ENCODE measurements around the gene MCU. TPM values are rescaled to one million over a fixed set of nuclear protein-coding genes. Genes with fewer than 3 reads are reported as not detected.
A peak's percentile ranks its signal among the peaks of the same experiment; 100 is the strongest.

Gene MCU
- total and polyA plus RNA-seq, 2 donors (not counting 1 experiment from before 2014, with no cell fraction given) = 11.7 to 21.1 TPM

DNA sequence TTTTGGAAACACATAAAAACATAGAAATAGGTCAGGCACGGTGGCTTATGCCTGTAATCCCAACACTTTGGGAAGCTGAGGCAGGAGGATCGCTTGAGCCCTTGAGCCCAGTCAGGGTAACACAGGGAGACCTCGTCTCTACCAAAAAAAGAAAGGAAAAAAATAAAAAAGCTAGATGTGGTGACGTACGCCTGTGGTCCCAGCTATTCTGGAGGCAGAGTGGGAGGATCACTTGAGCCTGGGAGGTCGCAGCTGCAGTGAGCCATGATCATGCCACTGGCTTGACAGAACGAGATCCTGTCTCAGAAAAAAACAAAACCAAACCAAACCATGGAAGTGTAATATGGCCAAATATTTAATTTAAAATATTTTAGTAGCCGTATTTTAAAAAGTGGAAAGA is 55.6 kb downstream of the MCU start:
- Histone ChIP-seq H3K27me3 (replicated peaks in 1 of 4; ENCODE audit: control extremely low read depth in 1 of 4, control insufficient read depth in 3 of 4, insufficient read depth in 4 of 4, low read length in 3 of 4) (no peaks in the 10 kb centered on the region), H3K9ac (ENCODE audit: low read length) (no peak overlapping the region), H3K36me3 (replicated peaks in 1 of 2; ENCODE audit: control extremely low read depth in 1 of 2, control insufficient read depth in 1 of 2, extremely low read depth in 1 of 2, insufficient read depth in 2 of 2, low read length in 1 of 2) (no peaks in the 10 kb centered on the region), H4K20me1 (ENCODE audit: control insufficient read depth, insufficient read depth, low read length, poor library complexity, severe bottlenecking) (no peaks in the 10 kb centered on the region), H3K27ac (ENCODE audit: low read length in 2 of 2) (no peak overlapping the region), H3K4me3 (ENCODE audit: control extremely low read depth in 1 of 5, extremely low read depth in 1 of 5, insufficient read depth in 1 of 5, low read depth in 2 of 5, low read length in 4 of 5) (no peak overlapping the region), H2AFZ (ENCODE audit: insufficient read depth, low read depth, low read length, poor library complexity, severe bottlenecking) (no peak overlapping the region), H3K4me2 (replicated peaks; ENCODE audit: low read depth, low read length, poor library complexity, severe bottlenecking) (no peak overlapping the region), H3K9me3 (ENCODE audit: control extremely low read depth in 1 of 3, control insufficient read depth in 2 of 3, insufficient read depth in 1 of 3, low read length in 2 of 3) (no peaks in the 10 kb centered on the region), H3K4me1 (ENCODE audit: control insufficient read depth in 2 of 2, insufficient read depth in 2 of 2, low read length in 2 of 2) (no peaks in the 10 kb centered on the region), H3K79me2 (ENCODE audit: control insufficient read depth, insufficient read depth, low read length) (peaks cover 5% of the 10 kb centered on the region)
- no peak for ATAC-seq (ENCODE audit: low read depth)
- no peaks in the 10 kb centered on the region for H3K9me3 Mint-ChIP-seq (ENCODE audit: insufficient read depth)
- 92% methylated on average over 2 of the region's 8 CpGs for WGBS (ENCODE audit: insufficient coverage)
- no peak overlapping the region for H3K27ac Mint-ChIP-seq
- H3K4me3 Mint-ChIP-seq = no peak overlapping the region
- ChIA-PET POLR2A (no interaction called here), CTCF (no interaction called here)
- H3K27me3 Mint-ChIP-seq = no peaks in the 10 kb centered on the region
- peaks cover 2% of the 10 kb centered on the region for H3K4me1 Mint-ChIP-seq
- no peak for TF ChIP-seq CTCF (IDR thresholded peaks at IDR 0.05)
- no peak for TF ChIP-seq EZH2 (IDR thresholded peaks at IDR 0.05; ENCODE audit: borderline replicate concordance, insufficient read depth, low read depth, low read length, poor library complexity, severe bottlenecking)
- intact Hi-C loops (cut with micrococcal nuclease) = no loop called here
- no peak for DNase-seq

GRCh38 chr10:72753760-72754231 is 61.9 kb downstream of the MCU start:
- intact Hi-C loops (cut with micrococcal nuclease) = no loop called here
- no peaks in the 10 kb centered on the region for H4K20me1 ChIP-seq (ENCODE audit: control insufficient read depth, insufficient read depth, low read length, poor library complexity, severe bottlenecking)
- H3K4me1 ChIP-seq (ENCODE audit: control insufficient read depth in 2 of 2, insufficient read depth in 2 of 2, low read length in 2 of 2) = peaks cover 3 to 7% of the 10 kb centered on the region in 2 donors
- no peak overlapping the region for H3K27ac ChIP-seq (ENCODE audit: low read length in 2 of 2)
- peak; percentile 5 for DNase-seq
- H3K27me3 ChIP-seq (replicated peaks in 1 of 4; ENCODE audit: control extremely low read depth in 1 of 4, control insufficient read depth in 3 of 4, insufficient read depth in 4 of 4, low read length in 3 of 4) = no peaks in the 10 kb centered on the region
- H3K79me2 ChIP-seq (ENCODE audit: control insufficient read depth, insufficient read depth, low read length) = peaks cover 4% of the 10 kb centered on the region
- no peak overlapping the region for H3K27ac Mint-ChIP-seq
- H3K9ac ChIP-seq (ENCODE audit: low read length) = no peak overlapping the region
- H3K4me1 Mint-ChIP-seq = peaks cover 15% of the 10 kb centered on the region
- ChIA-PET CTCF (interaction anchor here (1.0 kb wide), 1 partner anchor 389 kb away, joined by 3 read pairs; no protein-coding TSS in a partner anchor), POLR2A (no interaction called here)
- no peak overlapping the region for H2AFZ ChIP-seq (ENCODE audit: insufficient read depth, low read depth, low read length, poor library complexity, severe bottlenecking)
- 14% methylated on average over 1 of the region's 3 CpGs for whole genome bisulfite sequencing (ENCODE audit: insufficient coverage)
- no peaks in the 10 kb centered on the region for H3K9me3 ChIP-seq (ENCODE audit: control extremely low read depth in 1 of 3, control insufficient read depth in 2 of 3, insufficient read depth in 1 of 3, low read length in 2 of 3)
- H3K36me3 ChIP-seq (replicated peaks in 1 of 2; ENCODE audit: control extremely low read depth in 1 of 2, control insufficient read depth in 1 of 2, extremely low read depth in 1 of 2, insufficient read depth in 2 of 2, low read length in 1 of 2) = no peaks in the 10 kb centered on the region
- H3K4me3 Mint-ChIP-seq = no peak overlapping the region
- no peak overlapping the region for H3K4me3 ChIP-seq (ENCODE audit: control extremely low read depth in 1 of 5, extremely low read depth in 1 of 5, insufficient read depth in 1 of 5, low read depth in 2 of 5, low read length in 4 of 5)
- TF ChIP-seq CTCF (IDR thresholded peaks at IDR 0.05) (no peak), EZH2 (IDR thresholded peaks at IDR 0.05; ENCODE audit: borderline replicate concordance, insufficient read depth, low read depth, low read length, poor library complexity, severe bottlenecking) (no peak)
- no peaks in the 10 kb centered on the region for H3K9me3 Mint-ChIP-seq (ENCODE audit: insufficient read depth)
- no peaks in the 10 kb centered on the region for H3K27me3 Mint-ChIP-seq
- ATAC-seq (ENCODE audit: low read depth) = no peak
- no peak overlapping the region for H3K4me2 ChIP-seq (replicated peaks; ENCODE audit: low read depth, low read length, poor library complexity, severe bottlenecking)

Data from B cell (primary cell).